Keratinocyte (primary cell): Measurements from ENCODE around the gene OR52B6.

ENCODE experiments used
- EZH2 ChIP-seq: IDR thresholded peaks from one replicate; pipeline ENCODE4 v1.6.1; 2012; ENCODE audit warnings: inconsistent platforms, mild to moderate bottlenecking, low read length, moderate library complexity
- TF ChIP-seq, protein P1 (sequence below), 3 experiments: IDR thresholded peaks in 1 of 3; conservative IDR thresholded peaks in 1 of 3; optimal IDR thresholded peaks in 1 of 3; 2 replicates in 2 of 3; 3 replicates in 1 of 3; pipeline versions ENCODE3 to v1.5.1; 2011; ENCODE audit warnings: low read length in 3 of 3, mild to moderate bottlenecking in 3 of 3, moderate library complexity in 2 of 3, control low read depth in 1 of 3, inconsistent platforms in 1 of 3; ENCODE audit not compliant: insufficient read depth in 2 of 3; ENCODE audit errors: extremely low read depth in 1 of 3

- TF ChIP-seq EZH2, result no peak
- TF ChIP-seq, protein P1, sequence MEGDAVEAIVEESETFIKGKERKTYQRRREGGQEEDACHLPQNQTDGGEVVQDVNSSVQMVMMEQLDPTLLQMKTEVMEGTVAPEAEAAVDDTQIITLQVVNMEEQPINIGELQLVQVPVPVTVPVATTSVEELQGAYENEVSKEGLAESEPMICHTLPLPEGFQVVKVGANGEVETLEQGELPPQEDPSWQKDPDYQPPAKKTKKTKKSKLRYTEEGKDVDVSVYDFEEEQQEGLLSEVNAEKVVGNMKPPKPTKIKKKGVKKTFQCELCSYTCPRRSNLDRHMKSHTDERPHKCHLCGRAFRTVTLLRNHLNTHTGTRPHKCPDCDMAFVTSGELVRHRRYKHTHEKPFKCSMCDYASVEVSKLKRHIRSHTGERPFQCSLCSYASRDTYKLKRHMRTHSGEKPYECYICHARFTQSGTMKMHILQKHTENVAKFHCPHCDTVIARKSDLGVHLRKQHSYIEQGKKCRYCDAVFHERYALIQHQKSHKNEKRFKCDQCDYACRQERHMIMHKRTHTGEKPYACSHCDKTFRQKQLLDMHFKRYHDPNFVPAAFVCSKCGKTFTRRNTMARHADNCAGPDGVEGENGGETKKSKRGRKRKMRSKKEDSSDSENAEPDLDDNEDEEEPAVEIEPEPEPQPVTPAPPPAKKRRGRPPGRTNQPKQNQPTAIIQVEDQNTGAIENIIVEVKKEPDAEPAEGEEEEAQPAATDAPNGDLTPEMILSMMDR (optimal IDR thresholded peaks at IDR 0.05 in 1 of 3, IDR thresholded peaks at IDR 0.05 in 1 of 3, conservative IDR thresholded peaks at IDR 0.05 in 1 of 3; ENCODE audit: extremely low read depth in 1 of 3, insufficient read depth in 2 of 3, low read length in 3 of 3), result no peak
These were observed 32.7 kb upstream of the OR52B6 start for GRCh38 chr11:5547982-5548381.
